ENCODE data around the gene CELF4. TPM values are rescaled to one million over a fixed set of nuclear protein-coding genes. Genes with fewer than 3 reads are reported as not detected.

Gene CELF4
- total RNA-seq, 4 donors from 2014 or later: not detected

- H3K27ac ChIP-seq: no peak overlapping the region
- WGBS, 2 donors: 92 to 97% methylated on average over 1 of the region's 1 CpG
- DNase-seq (ENCODE audit: low spot score in 2 of 2): no peak
- H3K9me3 ChIP-seq: peaks cover 0 to 17% (median 0%) of the 10 kb centered on the region in 4 donors
- H3K36me3 ChIP-seq: no peaks in the 10 kb centered on the region
- H3K27me3 ChIP-seq: no peaks in the 10 kb centered on the region
- no peak for TF ChIP-seq EP300 (IDR thresholded peaks at IDR 0.05)
- no peak for TF ChIP-seq POLR2A (IDR thresholded peaks at IDR 0.05)
- TF ChIP-seq CTCF (IDR thresholded peaks at IDR 0.05): no peak
- H3K4me3 ChIP-seq: no peak overlapping the region
- H3K4me1 ChIP-seq: no peaks in the 10 kb centered on the region
Measured at GRCh38 chr18:37509600-37509999, 56.0 kb downstream of the CELF4 start.

GRCh38 chr18:37508207-37508606, 57.4 kb downstream of the CELF4 start:
- no peak for DNase-seq (ENCODE audit: low spot score in 2 of 2)
- Histone ChIP-seq H3K27me3 (no peaks in the 10 kb centered on the region), H3K36me3 (no peaks in the 10 kb centered on the region), H3K4me1 (no peaks in the 10 kb centered on the region), H3K4me3 (no peak overlapping the region), H3K9me3 (peaks cover 0 to 17% (median 0%) of the 10 kb centered on the region in 4 donors), H3K27ac (no peak overlapping the region)
- no peak for TF ChIP-seq POLR2A (IDR thresholded peaks at IDR 0.05)
- TF ChIP-seq EP300 (IDR thresholded peaks at IDR 0.05): no peak
- no peak for TF ChIP-seq CTCF (IDR thresholded peaks at IDR 0.05)
- 77 to 88% methylated on average over 2 to 3 of the region's 3 CpGs for WGBS, 2 donors

- H3K4me3 ChIP-seq: no peak overlapping the region
- no peaks in the 10 kb centered on the region for H3K36me3 ChIP-seq
- 60 to 68% methylated on average over 2 of the region's 2 CpGs for WGBS, 2 donors
- H3K27ac ChIP-seq: no peak overlapping the region
- TF ChIP-seq EP300 (IDR thresholded peaks at IDR 0.05) (no peak), POLR2A (IDR thresholded peaks at IDR 0.05) (no peak), CTCF (IDR thresholded peaks at IDR 0.05) (no peak)
- H3K9me3 ChIP-seq: peaks cover 0 to 17% (median 0%) of the 10 kb centered on the region in 4 donors
- no peak for DNase-seq (ENCODE audit: low spot score in 2 of 2)
- H3K4me1 ChIP-seq: no peaks in the 10 kb centered on the region
- no peaks in the 10 kb centered on the region for H3K27me3 ChIP-seq
Measured at GRCh38 chr18:37507239-37507638, 58.4 kb downstream of the CELF4 start.

GRCh38 chr18:37506001-37506400, 59.6 kb downstream of the CELF4 start:
- TF ChIP-seq CTCF (IDR thresholded peaks at IDR 0.05): no peak
- TF ChIP-seq POLR2A (IDR thresholded peaks at IDR 0.05): no peak
- TF ChIP-seq EP300 (IDR thresholded peaks at IDR 0.05): no peak
- H3K27me3 ChIP-seq: no peaks in the 10 kb centered on the region
- no peaks in the 10 kb centered on the region for H3K36me3 ChIP-seq
- H3K4me3 ChIP-seq: no peak overlapping the region
- WGBS, 2 donors: 72 to 76% methylated on average over 9 of the region's 9 CpGs
- no peak for DNase-seq (ENCODE audit: low spot score in 2 of 2)
- peaks cover 0 to 17% (median 0%) of the 10 kb centered on the region in 4 donors for H3K9me3 ChIP-seq
- no peaks in the 10 kb centered on the region for H3K4me1 ChIP-seq
- H3K27ac ChIP-seq: no peak overlapping the region

GRCh38 chr18:37505321-37505720, 60.3 kb downstream of the CELF4 start:
- Histone ChIP-seq H3K27me3 (no peaks in the 10 kb centered on the region), H3K9me3 (peaks cover 0 to 14% (median 0%) of the 10 kb centered on the region in 4 donors), H3K36me3 (no peaks in the 10 kb centered on the region), H3K27ac (no peak overlapping the region), H3K4me3 (no peak overlapping the region), H3K4me1 (no peaks in the 10 kb centered on the region)
- DNase-seq (ENCODE audit: low spot score in 2 of 2): no peak
- TF ChIP-seq POLR2A (IDR thresholded peaks at IDR 0.05) (no peak), EP300 (IDR thresholded peaks at IDR 0.05) (no peak), CTCF (IDR thresholded peaks at IDR 0.05) (no peak)
- WGBS, 2 donors: 68 to 72% methylated on average over 4 of the region's 4 CpGs
